ENCODE measurements around the gene NPAS3. TPM values are rescaled to one million over a fixed set of nuclear protein-coding genes. Genes with fewer than 3 reads are reported as not detected.

Gene NPAS3
- total RNA-seq, 4 donors from 2014 or later: 0.13 to 1.1 (median 0.47) TPM; not detected in 1

DNA sequence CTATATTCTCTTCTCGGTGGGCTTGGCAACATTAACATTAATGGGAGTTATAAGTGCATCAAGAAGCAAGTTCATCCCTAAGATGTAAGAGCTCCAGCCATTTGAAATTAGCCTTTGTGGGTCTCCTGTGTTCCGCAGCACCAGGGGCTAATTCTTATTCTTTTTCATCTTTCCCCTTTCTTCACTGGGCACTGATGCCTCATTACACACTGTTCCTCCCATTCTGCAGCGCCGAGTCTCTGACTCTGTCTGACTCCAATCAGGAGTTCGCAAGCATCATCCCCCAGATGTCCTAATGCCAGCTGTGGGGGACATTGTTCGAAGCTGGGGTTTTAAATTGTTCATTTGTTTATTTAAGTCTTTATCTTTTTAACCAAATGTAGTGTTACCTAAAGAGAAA lies 670.9 kb downstream of the NPAS3 start:
- 84% methylated on average over 6 of the region's 6 CpGs for WGBS, 2 donors
- no peak overlapping the region for H3K27ac ChIP-seq
- intact Hi-C loops (cut with DNase I): no loop called here
- no peaks in the 10 kb centered on the region for H3K27me3 ChIP-seq
- DNase-seq: no peak
- no peaks in the 10 kb centered on the region for H3K9me3 ChIP-seq
- no peak overlapping the region for H3K4me3 ChIP-seq
- no peaks in the 10 kb centered on the region for H3K4me1 ChIP-seq
- TF ChIP-seq POLR2A (IDR thresholded peaks at IDR 0.05): no peak
- TF ChIP-seq, protein P1, sequence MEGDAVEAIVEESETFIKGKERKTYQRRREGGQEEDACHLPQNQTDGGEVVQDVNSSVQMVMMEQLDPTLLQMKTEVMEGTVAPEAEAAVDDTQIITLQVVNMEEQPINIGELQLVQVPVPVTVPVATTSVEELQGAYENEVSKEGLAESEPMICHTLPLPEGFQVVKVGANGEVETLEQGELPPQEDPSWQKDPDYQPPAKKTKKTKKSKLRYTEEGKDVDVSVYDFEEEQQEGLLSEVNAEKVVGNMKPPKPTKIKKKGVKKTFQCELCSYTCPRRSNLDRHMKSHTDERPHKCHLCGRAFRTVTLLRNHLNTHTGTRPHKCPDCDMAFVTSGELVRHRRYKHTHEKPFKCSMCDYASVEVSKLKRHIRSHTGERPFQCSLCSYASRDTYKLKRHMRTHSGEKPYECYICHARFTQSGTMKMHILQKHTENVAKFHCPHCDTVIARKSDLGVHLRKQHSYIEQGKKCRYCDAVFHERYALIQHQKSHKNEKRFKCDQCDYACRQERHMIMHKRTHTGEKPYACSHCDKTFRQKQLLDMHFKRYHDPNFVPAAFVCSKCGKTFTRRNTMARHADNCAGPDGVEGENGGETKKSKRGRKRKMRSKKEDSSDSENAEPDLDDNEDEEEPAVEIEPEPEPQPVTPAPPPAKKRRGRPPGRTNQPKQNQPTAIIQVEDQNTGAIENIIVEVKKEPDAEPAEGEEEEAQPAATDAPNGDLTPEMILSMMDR (IDR thresholded peaks at IDR 0.05): no peak
- no peaks in the 10 kb centered on the region for H3K36me3 ChIP-seq

DNA sequence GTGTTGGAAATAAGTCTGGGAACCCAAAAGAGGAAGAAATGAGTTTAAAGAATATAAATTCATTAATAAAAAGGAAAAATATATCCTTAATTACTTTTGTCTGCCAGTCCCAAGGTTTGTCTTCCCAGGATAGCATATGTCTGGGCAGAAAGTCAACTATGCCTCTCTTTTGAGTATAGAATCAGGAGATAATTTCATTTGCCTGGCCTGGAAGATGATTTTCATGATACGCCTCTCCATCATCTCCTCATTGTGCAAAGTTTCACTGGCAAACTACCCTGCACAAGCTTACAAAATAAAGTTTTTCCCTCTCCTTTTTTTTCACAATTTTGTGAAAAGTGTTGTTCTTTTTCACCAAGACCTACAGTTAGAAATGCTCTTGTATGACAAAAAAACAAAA lies 671.4 kb downstream of the NPAS3 start:
- Histone ChIP-seq H3K27me3 (no peaks in the 10 kb centered on the region), H3K27ac (no peak overlapping the region), H3K9me3 (no peaks in the 10 kb centered on the region), H3K4me1 (no peaks in the 10 kb centered on the region), H3K36me3 (no peaks in the 10 kb centered on the region), H3K4me3 (no peak overlapping the region)
- intact Hi-C loops (cut with DNase I): no loop called here
- 72 to 90% methylated on average over 1 of the region's 1 CpG for WGBS, 2 donors
- DNase-seq: no peak
- TF ChIP-seq, protein P1 (IDR thresholded peaks at IDR 0.05): no peak
- TF ChIP-seq POLR2A (IDR thresholded peaks at IDR 0.05): no peak

DNA sequence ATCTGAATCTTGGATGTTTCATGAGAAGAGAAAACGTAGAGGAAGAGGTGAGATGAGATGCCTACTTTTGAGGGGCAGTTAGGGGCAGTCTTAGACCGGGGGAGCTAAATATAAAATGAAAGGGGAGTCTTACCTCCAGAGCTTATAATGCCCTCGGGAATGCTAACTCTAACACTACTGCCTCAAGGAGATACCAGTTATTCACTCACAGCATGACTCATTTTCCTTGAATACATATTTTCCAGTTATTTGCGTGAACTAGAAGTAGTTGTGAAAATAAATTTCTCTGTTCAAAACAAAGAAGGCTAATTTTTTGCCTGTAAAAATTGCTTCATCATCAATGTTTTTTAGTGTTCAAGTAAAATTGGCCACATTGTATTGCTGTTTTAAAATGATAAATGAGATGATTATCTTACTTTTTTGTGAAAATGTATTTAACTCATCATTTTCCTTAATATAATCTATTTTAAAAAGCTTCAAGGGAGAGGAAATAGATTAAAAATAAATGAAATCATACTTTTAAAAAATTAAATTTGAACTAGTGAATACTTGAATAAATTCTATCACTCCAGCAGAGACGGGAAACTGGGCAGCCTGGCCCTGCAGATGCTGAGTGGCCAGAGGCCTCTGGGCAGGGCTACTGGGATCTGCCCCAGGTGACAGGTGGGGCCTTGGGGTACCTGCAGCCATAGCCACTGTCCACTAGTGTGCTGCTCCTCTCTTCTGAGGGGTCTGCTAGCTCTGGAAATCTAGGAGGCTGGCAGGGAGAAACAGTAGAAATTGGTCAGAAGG lies 672.9 kb downstream of the NPAS3 start:
- 66 to 71% methylated on average over 5 of the region's 5 CpGs for WGBS, 2 donors
- Histone ChIP-seq H3K4me1 (peaks cover 0 to 2% (median 0%) of the 10 kb centered on the region in 3 donors), H3K4me3 (no peak overlapping the region), H3K9me3 (no peaks in the 10 kb centered on the region), H3K36me3 (no peaks in the 10 kb centered on the region), H3K27me3 (no peaks in the 10 kb centered on the region), H3K27ac (no peak overlapping the region)
- TF ChIP-seq POLR2A (IDR thresholded peaks at IDR 0.05): no peak
- TF ChIP-seq, protein P1 (IDR thresholded peaks at IDR 0.05): no peak
- DNase-seq: no peak
- intact Hi-C loops (cut with DNase I): no loop called here

DNA sequence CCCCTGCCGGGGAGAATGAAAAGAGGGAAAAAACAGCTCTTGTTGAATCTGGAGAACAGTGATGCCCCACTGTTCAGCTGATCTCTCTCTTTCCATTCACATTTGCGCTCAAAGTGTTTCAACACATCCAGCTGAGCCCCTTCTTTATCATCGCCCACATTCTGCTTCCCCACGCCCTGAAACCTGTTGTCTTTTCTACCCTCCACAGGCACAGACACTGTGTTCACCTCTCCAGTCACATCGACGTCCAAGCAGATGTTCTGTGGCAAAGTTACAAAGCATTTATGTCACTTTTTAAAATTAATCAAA lies 673.5 kb downstream of the NPAS3 start:
- Histone ChIP-seq H3K4me1 (peaks cover 0 to 8% (median 0%) of the 10 kb centered on the region in 3 donors), H3K27me3 (no peaks in the 10 kb centered on the region), H3K4me3 (no peak overlapping the region), H3K36me3 (no peaks in the 10 kb centered on the region), H3K27ac (no peak overlapping the region), H3K9me3 (no peaks in the 10 kb centered on the region)
- no peak for DNase-seq
- intact Hi-C loops (cut with DNase I): no loop called here
- TF ChIP-seq, protein P1 (IDR thresholded peaks at IDR 0.05): no peak
- TF ChIP-seq POLR2A (IDR thresholded peaks at IDR 0.05): no peak
- WGBS, 2 donors: 63 to 64% methylated on average over 6 of the region's 6 CpGs

DNA sequence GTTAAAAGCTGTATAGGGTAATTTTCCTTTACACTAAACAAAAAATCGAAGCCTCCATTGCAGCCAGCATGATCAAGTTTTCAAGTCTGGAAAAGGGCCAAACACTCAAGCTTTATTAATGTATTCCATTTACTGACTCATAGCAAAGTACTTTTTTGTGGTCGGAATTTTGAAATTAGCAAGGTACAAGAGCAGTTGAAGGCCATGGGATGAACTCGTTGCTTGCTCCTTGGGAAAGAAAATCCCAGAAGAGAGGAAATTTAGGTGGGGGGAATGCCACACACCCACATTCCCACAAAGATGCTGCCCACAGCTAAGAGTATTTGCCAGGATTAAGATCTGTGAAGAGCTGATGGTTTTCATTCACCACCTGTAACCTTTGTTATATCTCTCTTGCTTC lies 678.5 kb downstream of the NPAS3 start:
- Histone ChIP-seq H3K9me3 (no peaks in the 10 kb centered on the region), H3K27me3 (no peaks in the 10 kb centered on the region), H3K4me1 (peaks cover 0 to 13% (median 0%) of the 10 kb centered on the region in 3 donors), H3K27ac (no peak overlapping the region), H3K4me3 (no peak overlapping the region), H3K36me3 (no peaks in the 10 kb centered on the region)
- no peak for TF ChIP-seq POLR2A (IDR thresholded peaks at IDR 0.05)
- intact Hi-C loops (cut with DNase I): no loop called here
- 24 to 48% methylated on average over 3 of the region's 3 CpGs for WGBS, 2 donors
- DNase-seq: no peak
